Lower lobe of right lung (tissue), 2 donors: ENCODE data around the gene ANXA6. TPM values are rescaled to one million over a fixed set of nuclear protein-coding genes. Genes with fewer than 3 reads are reported as not detected.

ENCODE experiments used
- ATAC-seq, 2 donors: fragments of 200-7000 bp; cut with Tn5 transposase; one replicate each; pipeline ENCODE4 v1.9.1; 2020 to 2022; ENCODE audit warnings: mild to moderate bottlenecking in 2 of 2, moderate library complexity in 2 of 2
- DNase-seq: peaks from one replicate; pipeline ENCODE4 v3.0.0-alpha.2; 2020
- H3K27ac ChIP-seq: fragments of 200-600 bp; one replicate; pipeline ENCODE4 v1.8.0; 2022
- H3K27me3 ChIP-seq: fragments of 200-600 bp; one replicate; pipeline ENCODE4 v1.8.0; 2022; ENCODE audit warnings: low read depth
- H3K36me3 ChIP-seq: fragments of 200-600 bp; one replicate; pipeline ENCODE4 v1.8.0; 2022; ENCODE audit warnings: mild to moderate bottlenecking
- H3K4me1 ChIP-seq: fragments of 200-600 bp; one replicate; pipeline ENCODE4 v1.8.0; 2022
- H3K4me3 ChIP-seq: fragments of 200-600 bp; one replicate; pipeline ENCODE4 v1.8.0; 2022; ENCODE audit warnings: mild to moderate bottlenecking
- H3K9me3 ChIP-seq: fragments of 200-600 bp; one replicate; pipeline ENCODE4 v1.8.0; 2022
- intact Hi-C: fragments of 100-400 bp; cut with DNase I; formaldehyde crosslinking; loops from one replicate; pipeline ENCODE4 v1.11.0; 2022
- total RNA-seq: library from RNA; stranded (reverse); fragmentation: NEBNext Ultra II Directional; extraction: Animal tissue kit (Norgen Biotek cat#: 25700); gene quantifications from one replicate; pipeline ENCODE4 v1.2.1, GENCODE V29; 2021
- TF ChIP-seq, protein P1 (sequence below): fragments of 200-600 bp; IDR thresholded peaks from one replicate; pipeline ENCODE4 v1.8.0; 2022; ENCODE audit warnings: antibody characterized with exemption, mild to moderate bottlenecking
- donor health status: DM: no; HTN: yes; CAD: no; lungs with severe emphysema.

Gene ANXA6
- total RNA-seq, 1 donor from 2014 or later: 120 TPM

DNA sequence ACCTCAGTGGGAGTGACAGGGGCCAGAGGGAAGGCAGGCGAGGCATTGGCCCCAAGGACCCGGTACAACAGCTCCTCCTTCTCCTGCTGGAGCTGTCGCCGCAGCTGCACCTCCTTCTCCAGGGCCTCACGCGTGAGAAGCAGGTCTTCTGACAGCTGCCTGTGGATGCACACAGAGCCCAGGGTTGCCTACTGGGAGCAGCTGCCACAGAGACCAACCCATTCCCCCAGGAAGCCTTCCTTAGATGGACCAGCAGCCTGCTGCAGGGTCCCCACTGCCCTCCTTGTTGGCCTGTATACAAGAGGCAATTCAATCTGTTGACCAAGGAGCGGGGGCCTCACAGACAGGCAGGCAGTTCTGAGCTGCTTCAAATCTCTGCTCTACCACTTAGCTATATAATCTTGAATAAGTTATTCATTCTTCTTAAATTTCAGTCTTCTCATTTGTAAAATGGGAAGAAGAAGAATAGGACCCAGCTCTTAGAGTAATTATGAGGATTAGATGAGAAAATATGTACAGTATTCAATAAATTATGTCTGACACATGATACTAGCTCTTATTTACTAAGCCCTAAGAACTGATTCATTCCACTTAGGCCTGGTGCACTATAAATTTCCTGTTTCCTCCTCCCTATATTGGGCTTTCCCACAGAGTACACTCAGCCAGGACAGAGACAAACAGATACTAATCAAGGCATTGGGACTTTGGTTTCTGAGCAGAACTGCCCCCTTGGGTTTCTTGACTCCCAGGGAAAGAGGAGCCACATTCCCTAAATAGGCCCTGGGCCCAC, 26.1 kb upstream of the ANXA6 start:
- intact Hi-C loops: no loop called here
- Histone ChIP-seq H3K36me3 (peaks cover 69% of the 10 kb centered on the region), H3K4me3 (no peak overlapping the region), H3K9me3 (no peaks in the 10 kb centered on the region), H3K27ac (no peak overlapping the region), H3K27me3 (no peaks in the 10 kb centered on the region), H3K4me1 (no peaks in the 10 kb centered on the region)
- DNase-seq (no peak), ATAC-seq (no peak)
- TF ChIP-seq, protein P1, sequence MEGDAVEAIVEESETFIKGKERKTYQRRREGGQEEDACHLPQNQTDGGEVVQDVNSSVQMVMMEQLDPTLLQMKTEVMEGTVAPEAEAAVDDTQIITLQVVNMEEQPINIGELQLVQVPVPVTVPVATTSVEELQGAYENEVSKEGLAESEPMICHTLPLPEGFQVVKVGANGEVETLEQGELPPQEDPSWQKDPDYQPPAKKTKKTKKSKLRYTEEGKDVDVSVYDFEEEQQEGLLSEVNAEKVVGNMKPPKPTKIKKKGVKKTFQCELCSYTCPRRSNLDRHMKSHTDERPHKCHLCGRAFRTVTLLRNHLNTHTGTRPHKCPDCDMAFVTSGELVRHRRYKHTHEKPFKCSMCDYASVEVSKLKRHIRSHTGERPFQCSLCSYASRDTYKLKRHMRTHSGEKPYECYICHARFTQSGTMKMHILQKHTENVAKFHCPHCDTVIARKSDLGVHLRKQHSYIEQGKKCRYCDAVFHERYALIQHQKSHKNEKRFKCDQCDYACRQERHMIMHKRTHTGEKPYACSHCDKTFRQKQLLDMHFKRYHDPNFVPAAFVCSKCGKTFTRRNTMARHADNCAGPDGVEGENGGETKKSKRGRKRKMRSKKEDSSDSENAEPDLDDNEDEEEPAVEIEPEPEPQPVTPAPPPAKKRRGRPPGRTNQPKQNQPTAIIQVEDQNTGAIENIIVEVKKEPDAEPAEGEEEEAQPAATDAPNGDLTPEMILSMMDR: no peak

DNA sequence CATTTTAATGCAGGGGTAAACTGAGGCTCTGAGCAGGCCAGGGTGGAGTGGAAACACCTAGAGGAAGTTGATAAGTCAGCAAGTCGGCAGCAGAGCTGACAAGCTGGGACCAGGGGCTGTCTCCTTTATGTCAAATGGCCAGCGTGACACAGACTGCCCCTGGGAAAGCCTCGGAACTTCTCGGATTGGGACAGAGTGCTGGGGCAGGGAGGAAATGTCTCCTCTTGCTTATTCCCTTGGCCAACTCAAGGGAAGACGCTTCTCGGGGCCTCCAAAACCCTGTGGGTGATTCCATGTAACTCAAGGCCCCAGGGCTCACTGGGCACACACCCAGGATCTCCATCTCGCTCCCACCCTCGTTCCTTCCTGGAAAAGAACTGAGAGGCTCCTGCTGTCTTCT, 25.4 kb upstream of the ANXA6 start:
- H3K4me3 ChIP-seq: no peak overlapping the region
- H3K36me3 ChIP-seq: peaks cover 71% of the 10 kb centered on the region
- intact Hi-C loops: no loop called here
- no peaks in the 10 kb centered on the region for H3K9me3 ChIP-seq
- H3K27me3 ChIP-seq: no peaks in the 10 kb centered on the region
- H3K4me1 ChIP-seq: no peaks in the 10 kb centered on the region
- TF ChIP-seq, protein P1: no peak
- no peak overlapping the region for H3K27ac ChIP-seq
- no peak for DNase-seq
- no peak for ATAC-seq

DNA sequence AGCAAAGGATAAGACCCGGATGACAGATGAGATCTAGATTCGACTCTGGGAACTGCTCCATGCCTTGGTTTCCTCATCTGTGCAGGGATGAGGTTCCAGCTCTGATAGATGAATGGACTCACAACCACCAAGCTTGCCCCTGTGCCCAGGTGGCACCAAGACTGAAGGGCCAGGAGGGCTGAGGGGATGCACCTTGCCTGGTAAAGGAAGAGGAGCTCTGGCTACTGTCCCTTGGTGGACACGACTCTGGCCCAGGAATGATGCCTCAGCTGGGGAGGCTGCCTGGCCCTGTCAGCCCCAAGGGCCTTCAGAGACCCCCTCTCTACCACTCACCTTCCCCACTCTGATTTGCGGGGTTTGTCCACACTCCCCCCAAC, 24.9 kb upstream of the ANXA6 start:
- Histone ChIP-seq H3K27ac (no peak overlapping the region), H3K27me3 (no peaks in the 10 kb centered on the region), H3K4me1 (no peaks in the 10 kb centered on the region), H3K9me3 (no peaks in the 10 kb centered on the region), H3K36me3 (peaks cover 70% of the 10 kb centered on the region), H3K4me3 (no peak overlapping the region)
- TF ChIP-seq, protein P1: no peak
- no peak for ATAC-seq
- intact Hi-C loops: no loop called here
- no peak for DNase-seq

DNA sequence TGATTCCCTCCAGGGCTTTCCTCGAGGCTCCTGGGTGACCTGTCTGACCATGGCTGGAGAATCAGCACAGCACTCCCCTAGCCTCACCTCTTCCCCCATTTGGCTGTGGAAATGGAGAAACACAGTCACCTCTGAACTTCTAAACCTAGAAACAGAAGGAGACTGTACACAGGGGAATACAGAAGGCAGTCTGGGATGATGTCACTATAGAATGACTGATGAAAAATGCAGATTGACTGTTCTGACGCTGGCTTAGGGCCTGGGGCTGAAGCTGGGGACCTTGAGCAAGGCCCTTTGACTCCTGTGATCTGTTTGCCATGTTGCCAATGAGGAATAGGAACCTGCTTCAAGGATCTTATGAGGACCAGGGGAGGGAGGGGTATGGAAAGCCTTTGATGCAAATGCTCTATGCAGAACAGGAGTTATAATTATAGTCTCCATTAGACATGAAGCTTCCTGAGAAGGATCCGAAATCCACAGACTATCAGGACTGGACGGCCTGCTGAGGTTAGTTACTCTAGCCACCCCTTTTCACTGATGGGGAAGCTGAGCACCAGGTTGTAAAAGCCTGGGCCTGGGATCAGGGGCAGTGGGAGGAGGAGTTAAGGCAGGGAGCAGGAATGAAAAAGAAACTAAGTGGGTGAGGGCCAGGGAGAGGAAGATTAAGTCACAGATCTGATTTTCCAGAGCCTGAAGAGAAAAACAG, 24.4 kb upstream of the ANXA6 start:
- no peak for ATAC-seq
- intact Hi-C loops: no loop called here
- H3K36me3 ChIP-seq: peaks cover 65% of the 10 kb centered on the region

DNA sequence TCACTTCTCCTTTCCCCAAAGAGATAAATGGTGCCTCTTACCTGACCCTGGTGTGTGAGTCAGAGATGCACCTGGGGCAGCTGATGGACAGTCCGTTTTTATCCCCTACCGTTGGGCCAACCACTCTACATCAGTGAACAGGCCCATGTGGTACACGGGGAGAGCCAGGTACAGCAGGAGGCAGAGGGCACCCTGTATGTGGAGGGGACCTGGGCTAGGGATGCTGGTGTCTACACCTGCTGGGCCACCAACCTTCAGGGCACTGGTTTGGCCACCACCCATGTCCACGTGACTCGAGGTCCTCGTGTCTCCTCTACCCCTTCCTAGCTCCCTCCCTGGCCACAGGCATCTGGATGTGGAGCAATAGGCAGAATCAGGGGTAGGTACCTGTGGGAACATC, 22.7 kb upstream of the ANXA6 start:
- ATAC-seq: no peak
- H3K36me3 ChIP-seq: peaks cover 55% of the 10 kb centered on the region
- intact Hi-C loops: no loop called here

More for the DNA sequence above, 24.4 kb upstream of the ANXA6 start:
- H3K27ac ChIP-seq: no peak overlapping the region
- no peaks in the 10 kb centered on the region for H3K9me3 ChIP-seq
- H3K4me1 ChIP-seq: no peaks in the 10 kb centered on the region
- H3K4me3 ChIP-seq: no peak overlapping the region
- TF ChIP-seq, protein P1: no peak
- H3K27me3 ChIP-seq: no peaks in the 10 kb centered on the region
- no peak for DNase-seq

More for the DNA sequence above, 22.7 kb upstream of the ANXA6 start:
- no peak overlapping the region for H3K27ac ChIP-seq
- DNase-seq: no peak
- no peaks in the 10 kb centered on the region for H3K9me3 ChIP-seq
- TF ChIP-seq, protein P1: no peak
- H3K4me3 ChIP-seq: no peak overlapping the region
- no peaks in the 10 kb centered on the region for H3K27me3 ChIP-seq
- no peaks in the 10 kb centered on the region for H3K4me1 ChIP-seq
